Hindlimb muscle (tissue), 1 donor: Measurements from ENCODE around the gene SMG6. TPM values are rescaled to one million over a fixed set of nuclear protein-coding genes. Genes with fewer than 3 reads are reported as not detected.

Experiments
- DNase-seq: peaks from one replicate; pipeline ENCODE4 v3.0.0-alpha.2; 2013
- polyA plus RNA-seq: library from polyadenylated mRNA; unstranded; fragments of 120-200 nt; gene quantifications from one replicate; pipeline ENCODE4 v1.2.1, GENCODE V29; 2013; ENCODE audit not compliant: insufficient read length

Gene SMG6
- polyA plus RNA-seq, 1 donor = 21.0 TPM

GRCh38 chr17:2232244-2232638, 71.3 kb downstream of the SMG6 start:
- no peak for DNase-seq

- no peak for DNase-seq
Observed at GRCh38 chr17:2230877-2231276, 72.7 kb downstream of the SMG6 start.

DNA sequence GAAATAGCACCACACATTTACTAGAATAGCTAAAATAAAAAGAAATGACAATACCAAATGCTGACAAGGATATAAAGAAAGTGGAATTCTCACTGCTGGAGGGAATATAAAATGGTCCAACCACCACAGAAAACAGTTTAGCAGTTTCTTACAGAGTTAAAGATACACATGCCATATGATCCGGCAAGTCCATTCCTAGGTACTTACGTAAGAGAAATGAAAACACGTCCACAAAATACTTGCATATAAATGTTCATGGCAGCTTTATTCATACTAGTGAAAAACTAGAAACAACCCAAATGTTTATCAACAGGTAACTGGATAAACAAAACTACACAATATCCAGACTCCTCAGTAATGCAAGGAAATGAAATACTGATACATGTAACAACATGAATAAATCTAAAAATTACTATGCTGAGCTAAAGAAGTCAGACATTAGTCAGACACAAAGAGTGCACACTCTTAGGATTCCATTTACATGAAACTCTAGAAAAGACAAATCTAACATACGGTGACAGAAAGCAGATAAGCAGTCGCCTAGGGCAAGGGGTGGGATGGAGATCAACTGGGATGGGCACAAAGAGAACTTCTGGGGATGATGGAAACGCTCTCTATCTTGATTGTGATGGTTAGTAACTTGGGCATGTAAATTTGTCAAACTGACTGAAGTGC, 76.4 kb downstream of the SMG6 start:
- no peak for DNase-seq

GRCh38 chr17:2223617-2223927, 80.0 kb downstream of the SMG6 start:
- no peak for DNase-seq

DNA sequence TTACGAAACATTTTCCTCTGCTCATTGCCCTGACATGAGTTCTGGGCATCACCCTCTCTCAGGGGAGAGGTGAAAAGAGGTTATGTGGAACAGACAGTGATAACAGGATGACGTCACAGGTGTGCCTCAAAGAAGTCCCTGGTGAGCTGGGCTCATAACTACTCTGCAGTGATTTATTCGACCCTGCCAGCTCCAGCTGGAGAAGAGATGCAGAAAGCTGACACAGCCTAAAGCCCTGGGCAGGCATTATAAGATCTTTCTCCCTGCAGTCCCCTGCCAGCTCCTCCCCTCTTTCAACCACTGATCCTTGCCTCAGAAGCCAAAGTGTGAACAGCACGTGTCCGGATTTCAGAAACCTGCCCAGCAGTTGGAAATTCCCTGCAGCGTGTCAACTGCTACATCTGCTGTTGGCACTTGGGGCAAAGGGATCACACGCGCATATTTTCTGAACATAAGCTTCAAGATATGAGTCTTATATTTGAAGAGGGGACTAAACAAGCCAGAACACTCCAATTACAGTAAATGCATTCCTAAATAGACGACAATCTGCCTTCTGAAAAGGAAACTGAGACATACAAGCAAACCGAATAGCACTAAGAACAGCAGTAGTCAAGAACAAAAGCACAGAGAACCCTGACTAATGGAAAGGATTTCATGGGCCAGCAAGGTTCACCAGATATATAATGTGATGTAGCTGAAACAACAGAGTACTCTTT, 80.5 kb downstream of the SMG6 start:
- peak; percentile 68 for DNase-seq

- no peak for DNase-seq
Observed at GRCh38 chr17:2222301-2222700, 81.3 kb downstream of the SMG6 start.

DNA sequence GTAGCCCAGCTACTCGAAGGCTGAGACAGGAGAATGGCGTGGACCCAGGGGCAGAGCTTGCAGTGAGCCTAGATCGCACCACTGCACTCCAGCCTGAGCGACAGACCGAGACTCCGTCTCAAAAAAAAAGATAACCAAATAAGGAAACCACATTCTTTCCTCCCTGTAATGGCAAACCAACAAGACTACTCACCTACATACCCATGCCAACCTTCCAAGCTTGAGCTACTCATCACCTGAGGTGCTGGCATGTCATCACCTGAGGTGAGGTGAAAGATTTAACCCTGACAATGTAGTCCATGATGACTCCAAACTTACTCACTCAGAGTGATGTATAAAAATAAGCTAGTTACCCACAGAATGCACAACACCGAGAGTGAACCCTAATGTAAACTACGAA, 85.2 kb downstream of the SMG6 start:
- DNase-seq = no peak

- peak; percentile 93 for DNase-seq
Observed at GRCh38 chr17:2215616-2216364, 87.8 kb downstream of the SMG6 start.

DNA sequence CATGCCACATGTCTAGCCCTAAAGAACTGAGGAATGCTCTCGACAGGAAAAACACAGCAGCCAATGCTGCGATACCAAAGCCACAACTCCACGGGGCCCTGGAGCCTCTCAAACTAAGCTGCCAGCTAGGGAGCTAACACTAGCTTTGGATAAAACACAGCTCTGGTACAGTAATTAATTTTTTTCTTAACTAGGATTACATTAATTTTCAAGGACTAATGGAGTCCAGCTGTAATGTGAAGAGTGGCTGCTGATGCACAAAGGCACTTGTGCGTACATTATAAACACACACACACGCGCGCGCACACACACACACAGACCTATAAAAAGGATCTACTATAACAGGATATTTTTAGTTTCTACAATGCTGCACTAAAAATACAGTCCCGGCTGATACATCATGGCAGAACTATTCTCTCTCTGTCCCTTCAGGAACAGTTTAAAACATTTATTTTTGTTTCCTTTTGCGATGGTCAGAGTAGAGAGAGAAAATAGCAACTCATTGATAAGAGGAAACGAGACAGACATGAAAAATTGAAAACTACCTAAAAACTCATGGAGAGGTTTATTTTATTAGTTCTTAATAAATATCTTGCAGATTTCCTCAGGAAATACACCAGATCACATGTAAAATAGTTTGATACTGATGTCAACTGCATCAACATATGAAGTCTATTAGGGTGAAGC, 88.5 kb downstream of the SMG6 start:
- DNase-seq = peak; percentile 72

DNA sequence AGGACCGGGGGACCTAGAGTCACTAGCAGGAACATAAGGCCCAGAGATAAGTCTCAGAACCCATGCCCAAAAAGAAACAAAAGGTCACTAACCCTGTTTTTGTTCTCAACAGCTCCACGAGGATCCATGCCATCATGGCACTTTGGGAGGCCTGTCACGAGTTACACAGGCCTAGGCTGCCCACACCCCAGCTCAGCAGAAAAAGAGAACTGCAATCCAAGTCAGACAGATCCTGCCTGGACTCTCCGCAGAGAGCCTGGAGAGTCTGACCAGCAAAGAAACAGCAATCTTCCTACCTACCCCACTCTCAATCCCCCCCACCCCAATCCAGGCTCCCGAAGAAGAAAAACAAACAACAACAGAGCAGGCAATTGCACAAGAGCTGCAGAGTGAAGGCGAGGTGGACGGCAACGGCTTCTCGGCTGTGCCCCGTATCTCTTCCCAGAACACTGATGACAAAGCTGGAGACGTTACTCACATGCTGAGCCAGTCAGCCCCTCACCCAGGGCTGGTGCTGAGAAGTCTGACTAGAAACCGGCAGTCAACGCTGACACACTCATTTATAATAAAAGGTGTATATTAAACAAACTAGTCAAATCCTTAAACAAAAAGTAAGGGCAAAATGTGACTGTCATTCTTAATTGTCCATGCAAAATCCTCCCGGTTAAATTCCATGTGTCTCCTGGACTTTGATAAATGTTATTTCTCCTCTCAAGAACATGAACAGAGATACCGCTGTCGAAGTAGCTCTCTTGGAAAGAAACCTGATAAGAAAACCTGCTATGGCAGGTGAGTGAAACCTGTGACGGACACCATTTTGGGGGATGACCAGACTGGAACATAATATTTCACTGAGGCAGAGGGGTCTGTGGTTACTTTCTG, 89.3 kb downstream of the SMG6 start:
- DNase-seq = no peak

DNA sequence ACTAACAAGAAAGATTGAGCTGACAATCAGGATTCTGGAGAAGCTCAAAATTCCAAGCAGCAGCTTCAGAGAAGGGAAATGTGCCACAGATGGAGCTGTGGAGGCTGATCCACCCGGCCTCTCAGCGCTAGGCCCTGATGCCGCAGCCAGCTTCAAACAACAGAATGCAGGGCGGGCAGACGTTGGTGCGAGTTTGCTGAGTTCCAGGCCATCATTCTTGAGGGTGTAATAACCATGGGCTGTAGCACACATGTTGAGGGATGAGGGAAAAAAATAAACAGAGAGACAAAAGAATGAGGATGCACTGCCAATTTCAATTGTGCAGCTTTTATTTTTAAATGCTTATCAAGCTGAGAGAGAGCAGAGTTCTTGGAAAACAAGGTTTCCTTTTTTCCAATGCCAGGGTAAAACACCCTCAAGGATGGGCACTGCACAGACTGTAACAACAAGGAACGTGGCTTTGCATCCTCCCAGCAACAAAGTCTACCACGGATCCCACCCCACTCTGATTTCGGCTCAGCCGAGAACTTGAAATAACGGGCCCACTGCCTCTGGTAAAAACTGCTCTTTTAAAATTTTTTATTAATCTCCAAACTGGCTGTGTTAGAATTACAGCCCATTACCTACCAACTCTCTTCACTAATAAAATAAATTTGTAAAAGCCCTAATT, 90.2 kb downstream of the SMG6 start:
- DNase-seq = no peak

DNA sequence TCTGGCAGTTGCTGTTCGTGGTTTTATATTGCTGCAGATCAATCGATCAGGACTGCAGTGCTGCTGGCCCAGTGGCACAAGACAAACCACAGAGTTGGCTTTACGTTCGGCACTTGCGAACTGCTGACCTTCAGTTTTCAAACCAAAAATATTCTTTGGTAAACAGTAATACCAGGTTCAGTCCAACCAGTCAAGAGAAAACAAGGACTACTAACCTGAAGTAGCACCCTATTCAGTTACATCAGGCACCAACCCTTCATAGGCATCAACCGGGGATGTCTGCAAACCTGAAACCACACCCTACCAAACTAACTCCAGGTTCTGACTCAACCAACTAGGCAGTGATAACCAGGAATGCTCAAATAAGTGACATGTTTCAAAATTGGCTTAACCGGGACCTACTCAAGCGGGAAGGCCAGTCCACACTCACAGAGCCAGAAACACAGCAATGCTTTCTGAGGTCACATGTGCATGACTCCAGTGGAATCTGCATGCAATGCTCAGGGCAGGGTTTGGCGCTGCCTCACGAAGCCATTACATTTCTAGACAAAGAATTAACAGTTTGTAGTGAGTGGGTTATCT, 91.1 kb downstream of the SMG6 start:
- no peak for DNase-seq

DNA sequence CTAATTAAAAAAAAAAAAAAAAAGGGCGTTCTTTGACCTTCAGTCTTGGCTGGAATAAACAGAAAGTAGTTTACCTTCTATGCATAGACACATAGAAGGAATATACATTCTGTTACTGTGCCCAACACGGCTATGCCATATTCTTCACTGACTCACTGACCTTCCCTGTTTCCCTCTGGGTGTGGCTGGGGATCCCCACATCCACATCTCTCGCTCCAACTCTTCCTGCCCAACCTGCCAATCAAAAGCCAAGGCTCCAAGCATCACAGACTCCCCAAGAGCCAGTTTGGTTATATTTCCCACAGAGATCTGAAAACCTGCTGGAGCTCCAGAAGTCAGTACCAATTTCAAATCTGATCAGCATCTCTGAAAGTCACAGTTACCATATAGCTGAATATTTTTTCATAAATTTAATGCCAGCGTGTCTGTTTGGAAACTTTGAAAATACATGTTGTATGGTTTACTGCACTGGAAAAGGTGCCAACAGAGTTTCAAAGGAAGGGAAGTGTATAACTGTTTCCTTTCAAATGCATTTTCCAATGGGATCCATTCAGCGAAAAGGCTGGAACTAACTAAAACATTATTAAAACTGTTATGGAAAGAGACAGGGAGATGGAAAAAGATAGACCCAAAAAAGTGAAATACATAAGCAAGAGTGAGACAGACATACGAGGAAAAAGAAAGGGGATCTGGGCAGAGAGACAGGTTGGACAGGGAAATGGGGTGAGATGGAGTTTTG, 91.8 kb downstream of the SMG6 start:
- DNase-seq = no peak

- no peak for DNase-seq
Observed at GRCh38 chr17:2210726-2211125, 92.9 kb downstream of the SMG6 start.

DNA sequence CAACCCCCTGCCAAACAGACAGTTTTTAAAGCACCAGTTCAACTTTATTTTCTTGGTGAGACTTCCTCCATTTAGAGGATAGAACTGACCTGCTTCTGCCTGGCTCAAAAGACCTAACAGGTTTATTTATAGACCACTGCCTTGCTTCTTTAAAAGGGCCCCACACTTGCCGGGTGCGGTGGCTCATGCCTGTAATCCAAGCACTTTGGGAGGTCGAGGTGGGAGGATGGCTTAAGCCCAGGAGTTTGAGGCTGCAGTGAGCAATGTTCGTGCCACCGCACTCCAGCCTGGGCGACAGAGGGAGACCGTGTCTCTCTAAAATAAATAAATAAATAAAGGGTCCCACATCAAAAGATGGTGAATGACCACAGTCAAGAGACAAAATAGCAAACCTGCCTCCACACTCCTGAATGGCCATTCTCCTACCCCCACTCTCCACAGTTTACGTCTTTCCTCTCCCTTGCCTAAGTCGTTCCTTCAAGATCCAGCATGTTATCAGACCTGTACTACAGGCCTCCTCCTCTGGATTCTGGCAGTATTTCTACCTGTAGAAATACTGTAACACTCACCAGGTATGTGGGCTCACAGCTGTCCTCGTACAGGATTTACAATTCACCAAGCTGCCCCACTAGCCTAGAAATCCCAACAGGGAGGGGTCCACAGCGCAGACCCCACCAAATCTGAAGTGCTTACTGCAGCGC, 95.6 kb downstream of the SMG6 start:
- no peak for DNase-seq

GRCh38 chr17:2204393-2204792, 99.2 kb downstream of the SMG6 start:
- DNase-seq = no peak

GRCh38 chr17:2203818-2204217, 99.8 kb downstream of the SMG6 start:
- DNase-seq = no peak

GRCh38 chr17:2202996-2203575, 100.5 kb downstream of the SMG6 start:
- no peak for DNase-seq

DNA sequence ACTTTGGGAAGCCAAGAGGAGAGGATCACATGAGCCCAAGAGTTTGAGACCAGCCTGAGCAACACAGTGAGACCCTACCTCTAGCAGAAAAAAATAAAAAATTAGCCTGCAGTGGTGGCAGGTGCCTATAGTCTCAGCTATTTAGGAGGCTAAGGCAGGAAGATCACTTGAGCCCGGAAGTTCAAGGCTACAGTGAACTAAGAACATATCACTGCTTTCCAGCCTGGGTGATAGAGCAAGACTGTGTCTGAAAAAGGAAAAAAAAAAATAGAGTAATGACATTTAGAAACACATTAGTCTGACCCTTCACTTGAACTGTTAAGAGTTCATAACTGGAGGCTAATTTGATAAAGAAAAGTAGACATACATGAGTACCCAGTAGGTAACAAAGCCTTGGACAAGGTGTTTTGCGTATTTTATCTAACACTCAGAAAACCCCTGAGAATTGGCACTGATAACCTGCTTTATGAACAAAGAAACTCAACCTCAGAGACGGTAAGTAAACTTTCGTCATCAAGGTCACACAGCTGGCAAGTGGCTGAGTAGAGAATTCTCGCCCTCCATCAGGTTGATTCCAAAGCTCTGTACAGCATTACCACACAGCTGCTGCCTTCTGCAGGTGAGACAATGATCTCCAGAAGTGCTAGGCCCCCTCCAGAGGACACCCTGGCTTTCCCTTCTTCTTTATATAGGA, 101.1 kb downstream of the SMG6 start:
- no peak for DNase-seq
